ENCODE measurements around the gene BLOC1S5.

GRCh38 chr6:8006208-8006607 lies 58.0 kb downstream of the BLOC1S5 start:
- peak; percentile 65 for TF ChIP-seq CTCF (conservative IDR thresholded peaks at IDR 0.05; ENCODE audit: low read length)
- no peak for TF ChIP-seq EZH2phosphoT487 (IDR thresholded peaks at IDR 0.05; ENCODE audit: borderline replicate concordance)
